Ascending aorta (tissue), 2 donors: ENCODE results near the gene KLHL25. TPM values are rescaled to one million over a fixed set of nuclear protein-coding genes. Genes with fewer than 3 reads are reported as not detected.
A peak's percentile ranks its signal among the peaks of the same experiment; 100 is the strongest.

Source experiments
- DNase-seq, 2 donors: peaks; one replicate each; pipeline ENCODE4 v3.0.0-alpha.2; 2019; ENCODE audit warnings: low spot score in 2 of 2
- H3K27ac ChIP-seq, 2 donors: fragments of 200-600 bp; sonication (generic); one replicate each; pipeline ENCODE4 v1.5.1; 2016 to 2017; ENCODE audit warnings: mild to moderate bottlenecking in 1 of 2
- H3K27me3 ChIP-seq: fragments of 200-600 bp; sonication (generic); one replicate; pipeline ENCODE4 v1.5.1; 2017
- H3K36me3 ChIP-seq, 2 donors: fragments of 200-600 bp; sonication (generic); one replicate each; pipeline ENCODE4 v1.5.1; 2016
- H3K4me1 ChIP-seq, 2 donors: fragments of 200-600 bp; sonication (generic); one replicate each; pipeline ENCODE4 v1.5.1; 2016 to 2017; ENCODE audit warnings: mild to moderate bottlenecking in 1 of 2
- H3K4me3 ChIP-seq, 2 donors: fragments of 200-600 bp; sonication (generic); one replicate each; pipeline ENCODE4 v1.5.1; 2016 to 2017; ENCODE audit warnings: mild to moderate bottlenecking in 1 of 2
- H3K9me3 ChIP-seq, 2 donors: fragments of 200-600 bp; sonication (generic); one replicate each; pipeline ENCODE4 v1.5.1; 2016
- CTCF ChIP-seq, 3 experiments: fragments of 200-600 bp in 2 of 3; fragments of 450-650 bp in 1 of 3; sonication (generic) in 2 of 3; IDR thresholded peaks; one replicate each; pipeline ENCODE4 v1.5.1; 2016 to 2019; ENCODE audit warnings: antibody characterized with exemption in 3 of 3, mild to moderate bottlenecking in 1 of 3, moderate library complexity in 1 of 3
- intact Hi-C: fragments of 100-400 bp; cut with DNase I; formaldehyde crosslinking; loops from one replicate; pipeline ENCODE4 v1.15.1; 2023
- total RNA-seq: library from RNA; depleted of rRNA; stranded (reverse); fragments of >200 nt; gene quantifications from one replicate; pipeline ENCODE4 v1.1.0, GENCODE V29; 2016

KLHL25 gene
- total RNA-seq, 1 donor from 2014 or later: 12.6 TPM

DNA sequence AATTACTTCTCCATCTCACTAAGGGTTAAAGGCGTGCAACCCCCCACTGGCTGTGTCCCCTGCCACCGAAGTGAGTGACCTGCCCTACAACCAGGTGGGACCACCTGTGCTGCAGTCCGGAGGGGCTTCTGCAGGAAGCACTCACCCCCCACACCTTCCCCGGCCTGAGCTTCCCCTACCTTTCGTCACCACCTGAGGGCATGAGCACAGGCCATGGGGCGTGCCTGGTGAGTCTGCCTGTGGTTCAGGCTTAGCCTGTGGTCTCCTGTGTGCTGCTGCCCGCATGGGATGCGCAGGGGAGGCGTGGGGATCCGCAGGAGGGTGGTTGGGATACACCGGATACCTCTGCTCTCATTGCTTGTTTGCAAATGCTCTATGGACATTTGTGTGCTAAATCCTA lies 46.0 kb downstream of the KLHL25 start:
- Histone ChIP-seq H3K9me3 (no peaks in the 10 kb centered on the region), H3K36me3 (peaks cover 45 to 55% of the 10 kb centered on the region in 2 donors), H3K4me3 (no peak overlapping the region), H3K4me1 (peaks cover 6 to 24% of the 10 kb centered on the region in 2 donors), H3K27me3 (no peaks in the 10 kb centered on the region), H3K27ac (no peak overlapping the region)
- DNase-seq: peak in 1 of 2 donors; percentile 56
- TF ChIP-seq CTCF (IDR thresholded peaks at IDR 0.05): no peak
- intact Hi-C loops: no loop called here

DNA sequence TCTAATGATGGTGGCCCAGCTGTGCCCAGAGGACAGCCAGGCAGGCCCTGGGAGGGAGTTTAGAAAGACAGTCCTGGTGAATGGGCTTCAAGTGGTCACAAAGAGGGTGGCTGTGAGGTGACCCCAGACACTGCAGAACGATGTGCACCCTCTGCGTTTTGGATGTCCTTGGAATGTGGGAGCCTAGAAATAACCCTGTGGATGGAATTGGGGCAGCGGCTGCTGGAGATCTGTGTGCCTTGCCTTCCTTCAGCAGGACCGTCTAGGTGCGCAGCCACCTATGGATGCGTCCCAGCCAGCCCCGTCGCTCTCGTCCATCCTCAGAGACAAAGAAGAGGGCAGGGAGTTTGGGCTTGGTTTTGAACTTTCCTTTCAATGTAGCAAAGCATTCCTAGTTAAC lies 46.5 kb downstream of the KLHL25 start:
- H3K9me3 ChIP-seq: no peaks in the 10 kb centered on the region
- peaks cover 50 to 60% of the 10 kb centered on the region in 2 donors for H3K36me3 ChIP-seq
- no peak overlapping the region for H3K27ac ChIP-seq
- no peak overlapping the region for H3K4me3 ChIP-seq
- TF ChIP-seq CTCF (IDR thresholded peaks at IDR 0.05): no peak
- intact Hi-C loops: no loop called here
- H3K4me1 ChIP-seq: peaks cover 6 to 24% of the 10 kb centered on the region in 2 donors
- DNase-seq: peak in 1 of 2 donors; percentile 48
- H3K27me3 ChIP-seq: no peaks in the 10 kb centered on the region

DNA sequence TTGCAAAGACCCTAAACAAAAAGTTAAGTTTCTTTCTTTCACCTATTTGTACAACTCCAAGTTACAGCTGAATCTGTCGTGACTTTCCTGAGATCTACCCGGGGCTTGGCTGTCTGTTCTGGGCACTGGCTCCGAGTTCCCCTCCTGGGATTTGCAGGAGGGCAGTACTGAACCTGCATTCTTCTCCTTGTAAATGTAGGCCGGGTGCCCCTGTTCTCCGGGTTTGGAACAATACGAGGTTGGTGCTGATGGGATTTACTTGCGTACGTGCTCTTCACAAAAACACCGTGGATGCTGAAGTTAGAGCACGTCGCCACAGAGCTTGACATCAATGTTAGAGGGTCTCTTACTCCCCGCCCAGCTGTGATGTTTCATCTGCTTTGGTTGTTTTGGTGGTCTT lies 48.1 kb downstream of the KLHL25 start:
- Histone ChIP-seq H3K4me3 (no peak overlapping the region), H3K4me1 (peaks cover 18 to 32% of the 10 kb centered on the region in 2 donors), H3K36me3 (peaks cover 55 to 74% of the 10 kb centered on the region in 2 donors), H3K27me3 (no peaks in the 10 kb centered on the region), H3K9me3 (no peaks in the 10 kb centered on the region), H3K27ac (no peak overlapping the region)
- TF ChIP-seq CTCF (IDR thresholded peaks at IDR 0.05): no peak
- intact Hi-C loops: no loop called here
- peak in 1 of 2 donors; percentile 48 for DNase-seq

DNA sequence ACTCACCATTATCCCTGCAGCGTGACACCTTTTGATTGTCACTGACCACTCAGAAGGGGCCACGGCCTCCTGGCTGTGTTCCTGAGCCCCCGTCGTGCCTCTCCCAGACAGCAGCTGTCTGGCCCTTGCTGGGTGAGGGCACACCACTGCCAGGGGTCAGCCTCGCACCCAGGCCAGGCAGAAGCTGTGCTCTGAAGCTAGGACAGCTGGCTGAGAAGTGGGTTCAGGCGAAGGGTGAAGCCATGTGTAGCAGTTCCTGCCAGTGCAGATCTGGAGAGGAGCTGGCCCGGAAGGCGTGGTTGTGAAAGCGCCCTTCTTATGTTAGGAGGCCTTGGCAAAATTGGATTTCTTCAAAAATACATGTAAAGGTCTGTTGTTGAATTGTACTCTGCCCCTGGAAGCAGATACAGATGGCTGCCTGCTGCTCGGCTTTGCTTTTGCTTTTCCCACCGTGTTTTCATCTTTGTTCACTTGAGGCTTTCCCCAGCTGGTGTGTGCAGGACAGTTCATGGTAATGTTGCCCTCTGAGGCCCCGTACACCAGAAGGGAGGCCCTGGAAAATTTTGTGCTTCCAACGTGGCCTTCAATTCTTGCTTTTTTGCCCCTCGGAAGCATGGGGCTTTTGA lies 49.1 kb downstream of the KLHL25 start:
- no peak overlapping the region for H3K4me3 ChIP-seq
- H3K36me3 ChIP-seq: peaks cover 60 to 85% of the 10 kb centered on the region in 2 donors
- H3K27ac ChIP-seq: no peak overlapping the region
- no peaks in the 10 kb centered on the region for H3K27me3 ChIP-seq
- peaks cover 16 to 26% of the 10 kb centered on the region in 2 donors for H3K4me1 ChIP-seq
- no peaks in the 10 kb centered on the region for H3K9me3 ChIP-seq
- TF ChIP-seq CTCF (IDR thresholded peaks at IDR 0.05): no peak
- no peak for DNase-seq
- intact Hi-C loops: no loop called here

DNA sequence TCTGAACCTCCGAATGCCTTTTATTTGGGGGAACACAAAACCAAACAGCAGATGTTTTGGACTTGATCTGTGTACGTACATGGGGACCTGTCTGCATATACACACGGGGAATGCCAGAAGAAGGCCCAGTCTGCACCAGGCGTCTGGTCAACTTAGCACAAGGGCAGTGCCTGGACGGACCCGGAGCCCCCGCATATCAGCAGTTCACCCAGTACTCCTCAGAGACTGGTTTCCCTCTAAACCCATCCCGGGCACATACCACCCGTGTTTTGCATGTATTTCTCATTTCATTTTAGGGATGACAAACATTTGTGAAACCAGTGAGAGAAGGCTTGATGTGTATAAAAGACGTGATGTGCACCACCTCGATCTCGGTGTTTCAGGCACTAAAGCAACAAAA lies 49.7 kb downstream of the KLHL25 start:
- intact Hi-C loops: no loop called here
- H3K9me3 ChIP-seq: no peaks in the 10 kb centered on the region
- no peak overlapping the region for H3K4me3 ChIP-seq
- H3K36me3 ChIP-seq: peaks cover 66 to 91% of the 10 kb centered on the region in 2 donors
- no peak overlapping the region for H3K27ac ChIP-seq
- H3K27me3 ChIP-seq: no peaks in the 10 kb centered on the region
- H3K4me1 ChIP-seq: peaks cover 14 to 20% of the 10 kb centered on the region in 2 donors
- no peak for TF ChIP-seq CTCF (IDR thresholded peaks at IDR 0.05)
- no peak for DNase-seq
